Measurements from ENCODE around the gene HNRNPH3.

HNRNPH3 gene

GRCh38 chr10:68348265-68348741 lies 16.4 kb downstream of the HNRNPH3 start:
- no peaks in the 10 kb centered on the region for H3K4me1 ChIP-seq (ENCODE audit: control insufficient read depth, insufficient read depth, low read length)
- WGBS (ENCODE audit: insufficient coverage, insufficient read length) = no CpG with 5 or more reads among the region's 2 CpGs
- H3K27me3 ChIP-seq (ENCODE audit: control insufficient read depth, insufficient read depth, low read length) = no peaks in the 10 kb centered on the region
- peak; percentile 68 for DNase-seq (ENCODE audit: low read depth, low spot score)
- H3K36me3 ChIP-seq (ENCODE audit: control insufficient read depth, insufficient read depth, low read length) = no peaks in the 10 kb centered on the region
- no peaks in the 10 kb centered on the region for H3K9me3 ChIP-seq (ENCODE audit: control insufficient read depth, insufficient read depth, low read length)
- no peak overlapping the region for H3K4me3 ChIP-seq (ENCODE audit: low read length)
- no peak overlapping the region for H3K27ac ChIP-seq (ENCODE audit: low read length)

DNA sequence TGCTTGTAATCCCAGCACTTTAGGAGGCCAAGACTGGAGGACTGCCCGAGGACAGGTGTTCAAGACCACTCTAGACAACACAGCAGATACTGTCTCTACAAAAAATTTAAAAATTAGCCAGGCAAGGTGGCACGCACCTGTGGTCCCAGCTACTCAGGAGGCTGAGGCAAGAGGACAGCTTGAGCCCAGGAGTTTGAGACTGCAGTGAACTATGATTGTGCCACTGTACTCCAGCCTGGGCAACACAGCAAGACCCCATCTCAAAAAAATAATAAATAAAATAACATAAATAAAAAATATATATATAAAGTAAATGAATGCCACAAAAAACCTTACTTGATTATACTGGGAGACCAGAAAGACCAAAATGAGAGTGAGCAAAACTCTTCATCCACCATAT lies 21.7 kb downstream of the HNRNPH3 start:
- Histone ChIP-seq H3K27me3 (ENCODE audit: control insufficient read depth, insufficient read depth, low read length) (no peaks in the 10 kb centered on the region), H3K9me3 (ENCODE audit: control insufficient read depth, insufficient read depth, low read length) (no peaks in the 10 kb centered on the region), H3K4me3 (ENCODE audit: low read length) (no peak overlapping the region), H3K27ac (ENCODE audit: low read length) (no peak overlapping the region), H3K4me1 (ENCODE audit: control insufficient read depth, insufficient read depth, low read length) (no peaks in the 10 kb centered on the region), H3K36me3 (ENCODE audit: control insufficient read depth, insufficient read depth, low read length) (no peaks in the 10 kb centered on the region)
- no CpG with 5 or more reads among the region's 2 CpGs for WGBS (ENCODE audit: insufficient coverage, insufficient read length)
- no peak for DNase-seq (ENCODE audit: low read depth, low spot score)

- no peaks in the 10 kb centered on the region for H3K36me3 ChIP-seq (ENCODE audit: control insufficient read depth, insufficient read depth, low read length)
- no peak overlapping the region for H3K4me3 ChIP-seq (ENCODE audit: low read length)
- no peaks in the 10 kb centered on the region for H3K9me3 ChIP-seq (ENCODE audit: control insufficient read depth, insufficient read depth, low read length)
- no peaks in the 10 kb centered on the region for H3K4me1 ChIP-seq (ENCODE audit: control insufficient read depth, insufficient read depth, low read length)
- DNase-seq (ENCODE audit: low read depth, low spot score) = no peak
- H3K27ac ChIP-seq (ENCODE audit: low read length) = no peak overlapping the region
- H3K27me3 ChIP-seq (ENCODE audit: control insufficient read depth, insufficient read depth, low read length) = no peaks in the 10 kb centered on the region
- WGBS (ENCODE audit: insufficient coverage, insufficient read length) = 100% methylated on average over 2 of the region's 6 CpGs
Observed at GRCh38 chr10:68359189-68359588, 27.3 kb downstream of the HNRNPH3 start.

DNA sequence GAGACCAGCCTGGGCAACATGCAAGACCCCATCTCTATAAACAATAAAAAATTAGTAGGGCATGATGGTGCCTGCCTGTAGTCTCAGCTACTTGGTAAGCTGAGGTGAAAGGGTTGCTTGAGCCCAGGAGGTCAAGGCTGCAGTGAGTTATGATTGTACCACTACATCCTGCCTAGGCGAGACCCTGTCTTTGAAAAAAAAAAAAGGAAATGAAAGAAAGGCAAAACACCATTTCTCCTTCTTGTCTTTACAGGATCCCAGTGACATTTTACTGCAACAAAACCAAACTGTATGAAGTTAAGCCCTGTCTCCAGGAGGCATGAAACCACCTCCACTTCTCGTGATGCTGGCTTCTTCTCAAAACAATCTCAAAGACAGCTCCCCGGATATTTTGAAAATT lies 30.7 kb downstream of the HNRNPH3 start:
- Histone ChIP-seq H3K4me3 (ENCODE audit: low read length) (no peak overlapping the region), H3K36me3 (ENCODE audit: control insufficient read depth, insufficient read depth, low read length) (no peaks in the 10 kb centered on the region), H3K27ac (ENCODE audit: low read length) (no peak overlapping the region), H3K27me3 (ENCODE audit: control insufficient read depth, insufficient read depth, low read length) (no peaks in the 10 kb centered on the region), H3K4me1 (ENCODE audit: control insufficient read depth, insufficient read depth, low read length) (no peaks in the 10 kb centered on the region), H3K9me3 (ENCODE audit: control insufficient read depth, insufficient read depth, low read length) (no peaks in the 10 kb centered on the region)
- WGBS (ENCODE audit: insufficient coverage, insufficient read length) = no CpG with 5 or more reads among the region's 3 CpGs
- no peak for DNase-seq (ENCODE audit: low read depth, low spot score)

- WGBS (ENCODE audit: insufficient coverage, insufficient read length) = 100% methylated on average over 1 of the region's 3 CpGs
Observed at GRCh38 chr10:68364101-68364886, 32.4 kb downstream of the HNRNPH3 start.

GRCh38 chr10:68365611-68366010 lies 33.7 kb downstream of the HNRNPH3 start:
- H3K36me3 ChIP-seq (ENCODE audit: control insufficient read depth, insufficient read depth, low read length) = no peaks in the 10 kb centered on the region
- no peaks in the 10 kb centered on the region for H3K4me1 ChIP-seq (ENCODE audit: control insufficient read depth, insufficient read depth, low read length)
- no peaks in the 10 kb centered on the region for H3K9me3 ChIP-seq (ENCODE audit: control insufficient read depth, insufficient read depth, low read length)
- no peak for DNase-seq (ENCODE audit: low read depth, low spot score)
- no peaks in the 10 kb centered on the region for H3K27me3 ChIP-seq (ENCODE audit: control insufficient read depth, insufficient read depth, low read length)
- no peak overlapping the region for H3K27ac ChIP-seq (ENCODE audit: low read length)
- no CpG with 5 or more reads among the region's 2 CpGs for WGBS (ENCODE audit: insufficient coverage, insufficient read length)
- no peak overlapping the region for H3K4me3 ChIP-seq (ENCODE audit: low read length)

More at GRCh38 chr10:68364101-68364886, 32.4 kb downstream of the HNRNPH3 start:
- Histone ChIP-seq H3K4me3 (ENCODE audit: low read length) (no peak overlapping the region), H3K27ac (ENCODE audit: low read length) (no peak overlapping the region), H3K9me3 (ENCODE audit: control insufficient read depth, insufficient read depth, low read length) (no peaks in the 10 kb centered on the region), H3K36me3 (ENCODE audit: control insufficient read depth, insufficient read depth, low read length) (no peaks in the 10 kb centered on the region), H3K27me3 (ENCODE audit: control insufficient read depth, insufficient read depth, low read length) (no peaks in the 10 kb centered on the region), H3K4me1 (ENCODE audit: control insufficient read depth, insufficient read depth, low read length) (no peaks in the 10 kb centered on the region)
- DNase-seq (ENCODE audit: low read depth, low spot score) = no peak

- Histone ChIP-seq H3K4me3 (ENCODE audit: low read length) (no peak overlapping the region), H3K9me3 (ENCODE audit: control insufficient read depth, insufficient read depth, low read length) (no peaks in the 10 kb centered on the region), H3K27ac (ENCODE audit: low read length) (no peak overlapping the region), H3K27me3 (ENCODE audit: control insufficient read depth, insufficient read depth, low read length) (no peaks in the 10 kb centered on the region), H3K36me3 (ENCODE audit: control insufficient read depth, insufficient read depth, low read length) (no peaks in the 10 kb centered on the region), H3K4me1 (ENCODE audit: control insufficient read depth, insufficient read depth, low read length) (no peaks in the 10 kb centered on the region)
- no CpG with 5 or more reads among the region's 5 CpGs for WGBS (ENCODE audit: insufficient coverage, insufficient read length)
- no peak for DNase-seq (ENCODE audit: low read depth, low spot score)
Observed at GRCh38 chr10:68366600-68366999, 34.7 kb downstream of the HNRNPH3 start.

GRCh38 chr10:68367121-68367520 lies 35.3 kb downstream of the HNRNPH3 start:
- H3K4me1 ChIP-seq (ENCODE audit: control insufficient read depth, insufficient read depth, low read length) = no peaks in the 10 kb centered on the region
- no peak overlapping the region for H3K27ac ChIP-seq (ENCODE audit: low read length)
- no peak overlapping the region for H3K4me3 ChIP-seq (ENCODE audit: low read length)
- no peaks in the 10 kb centered on the region for H3K9me3 ChIP-seq (ENCODE audit: control insufficient read depth, insufficient read depth, low read length)
- no peaks in the 10 kb centered on the region for H3K36me3 ChIP-seq (ENCODE audit: control insufficient read depth, insufficient read depth, low read length)
- no CpG with 5 or more reads among the region's 2 CpGs for WGBS (ENCODE audit: insufficient coverage, insufficient read length)
- no peaks in the 10 kb centered on the region for H3K27me3 ChIP-seq (ENCODE audit: control insufficient read depth, insufficient read depth, low read length)
- DNase-seq (ENCODE audit: low read depth, low spot score) = no peak

DNA sequence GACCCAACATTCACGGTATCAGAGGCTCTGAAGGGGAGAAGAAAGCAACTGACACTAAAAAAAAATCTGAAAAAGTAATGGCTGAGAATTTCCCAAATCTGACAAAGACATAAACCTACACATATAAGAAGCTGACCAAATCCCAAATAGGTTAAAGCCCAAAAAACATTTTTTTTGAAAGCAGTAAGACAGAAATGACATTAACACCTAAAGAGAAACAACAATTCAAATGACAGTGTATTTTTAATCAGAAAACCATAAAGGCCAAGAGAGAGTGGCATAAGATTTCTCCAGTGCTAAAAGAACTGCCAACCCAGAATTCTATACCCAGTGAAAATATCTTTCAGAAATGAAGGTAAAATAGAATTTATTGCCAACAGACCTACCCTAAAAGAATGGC lies 39.7 kb downstream of the HNRNPH3 start:
- no CpG with 5 or more reads among the region's 1 CpG for WGBS (ENCODE audit: insufficient coverage, insufficient read length)
- Histone ChIP-seq H3K27me3 (ENCODE audit: control insufficient read depth, insufficient read depth, low read length) (no peaks in the 10 kb centered on the region), H3K36me3 (ENCODE audit: control insufficient read depth, insufficient read depth, low read length) (no peaks in the 10 kb centered on the region), H3K9me3 (ENCODE audit: control insufficient read depth, insufficient read depth, low read length) (no peaks in the 10 kb centered on the region), H3K4me3 (ENCODE audit: low read length) (no peak overlapping the region), H3K4me1 (ENCODE audit: control insufficient read depth, insufficient read depth, low read length) (no peaks in the 10 kb centered on the region), H3K27ac (ENCODE audit: low read length) (no peak overlapping the region)
- DNase-seq (ENCODE audit: low read depth, low spot score) = no peak

DNA sequence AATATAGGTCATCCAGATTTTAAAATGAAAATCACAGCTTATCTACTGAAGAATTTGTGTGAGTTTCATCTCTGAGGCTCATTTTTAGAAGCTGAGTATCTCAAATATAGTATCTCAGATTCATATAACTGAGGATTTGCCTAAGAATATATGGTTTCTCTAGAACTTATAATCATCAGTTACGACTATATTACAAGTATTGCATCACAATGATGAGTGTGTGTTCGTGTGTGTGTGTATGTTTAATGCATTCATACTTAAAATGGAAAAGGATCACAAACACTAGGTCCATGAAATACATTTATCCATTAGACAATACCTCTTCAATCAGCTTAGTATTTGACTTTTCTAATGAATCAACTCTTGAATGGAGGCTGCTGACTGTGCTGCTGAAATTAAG lies 53.9 kb downstream of the HNRNPH3 start:
- Histone ChIP-seq H3K36me3 (ENCODE audit: control insufficient read depth, insufficient read depth, low read length) (no peaks in the 10 kb centered on the region), H3K27me3 (ENCODE audit: control insufficient read depth, insufficient read depth, low read length) (no peaks in the 10 kb centered on the region), H3K9me3 (ENCODE audit: control insufficient read depth, insufficient read depth, low read length) (no peaks in the 10 kb centered on the region), H3K27ac (ENCODE audit: low read length) (no peak overlapping the region), H3K4me1 (ENCODE audit: control insufficient read depth, insufficient read depth, low read length) (no peaks in the 10 kb centered on the region), H3K4me3 (ENCODE audit: low read length) (no peak overlapping the region)
- no CpG with 5 or more reads among the region's 2 CpGs for WGBS (ENCODE audit: insufficient coverage, insufficient read length)
- no peak for DNase-seq (ENCODE audit: low read depth, low spot score)

Data from iPS DF 6.9 (cell line).